NCI-H2107 treated with DMSO at 0.1 percent for 48 hours (cell line): Measurements from ENCODE around the gene TBXA2R.

Experiments
- DNase-seq: peaks from one replicate; lab custom pipeline; 2025; ENCODE audit not compliant: unreplicated experiment; lab: John Stamatoyannopoulos, UW

TBXA2R gene

DNA sequence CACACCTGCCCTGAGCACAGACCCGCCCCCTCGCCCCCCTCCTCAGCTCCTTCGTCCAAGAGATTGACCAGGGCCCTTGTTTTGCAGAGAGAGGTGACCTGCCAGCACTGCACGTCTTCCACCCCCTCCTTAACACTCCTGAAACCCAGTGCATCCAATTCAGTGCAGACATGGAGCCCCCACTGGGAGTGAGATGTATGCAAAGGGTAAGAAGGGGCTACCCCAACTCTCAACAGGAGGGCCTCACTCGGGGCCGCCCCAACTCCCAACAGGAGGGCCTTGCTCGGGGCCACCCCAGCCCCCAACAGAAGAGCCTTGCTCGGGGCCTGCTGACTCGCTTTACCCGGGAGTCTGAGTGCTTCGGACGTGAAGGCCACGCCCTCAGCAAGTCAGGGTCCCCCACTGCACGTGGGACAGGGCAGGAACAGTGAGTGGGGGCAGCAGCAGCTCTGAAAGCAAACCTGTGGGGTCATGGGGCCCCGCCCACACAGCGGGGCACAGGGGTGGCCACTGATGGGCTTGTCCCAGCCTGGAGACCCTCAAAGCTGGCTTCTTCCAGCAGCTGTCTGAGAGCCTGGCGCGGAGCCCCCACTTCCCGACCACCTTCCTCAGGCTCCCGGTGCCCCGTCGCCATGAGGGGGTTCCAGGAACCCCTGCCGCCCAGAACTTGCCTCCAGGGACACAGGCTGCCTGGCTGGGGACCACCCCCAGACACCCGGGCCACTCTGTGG lies 14.3 kb upstream of the TBXA2R start:
- no peak for DNase-seq

- no peak for DNase-seq
Measured at GRCh38 chr19:3620145-3620816, 13.6 kb upstream of the TBXA2R start.

- DNase-seq: no peak
Measured at GRCh38 chr19:3619631-3620012, 12.9 kb upstream of the TBXA2R start.

- DNase-seq: no peak
Measured at GRCh38 chr19:3618811-3619630, 12.3 kb upstream of the TBXA2R start.

GRCh38 chr19:3618144-3618810 lies 11.6 kb upstream of the TBXA2R start:
- no peak for DNase-seq

GRCh38 chr19:3617463-3617862 lies 10.8 kb upstream of the TBXA2R start:
- DNase-seq: no peak

DNA sequence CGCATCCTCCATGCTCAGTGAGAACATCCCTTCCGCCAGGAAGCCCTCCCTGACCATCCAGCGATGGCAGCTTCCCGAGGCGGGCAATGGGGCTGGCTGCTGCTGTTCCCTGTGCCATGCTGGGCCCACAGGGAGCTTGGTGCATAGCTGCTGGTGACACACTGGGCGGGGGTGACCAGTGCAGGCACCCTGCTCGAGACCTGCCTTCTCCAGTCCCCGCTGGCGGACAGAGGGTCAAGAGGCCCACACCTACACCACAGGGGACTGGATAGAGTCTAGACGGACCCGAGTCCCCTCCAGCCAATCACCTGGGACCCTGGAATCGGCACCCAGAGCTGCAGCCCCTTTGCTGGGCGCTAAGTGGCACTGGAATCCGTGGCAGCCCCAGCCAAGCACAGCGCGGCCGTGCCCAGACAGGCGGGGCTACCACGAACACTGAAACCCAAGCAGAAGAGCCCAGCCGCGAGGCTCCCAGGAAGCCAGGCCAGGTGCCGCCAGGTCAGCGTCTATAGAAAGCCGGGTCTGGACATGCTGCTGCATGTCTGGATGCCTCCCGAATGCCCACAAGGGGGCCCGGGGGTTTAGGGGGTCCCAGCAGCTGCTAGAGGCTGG lies 9.0 kb upstream of the TBXA2R start:
- DNase-seq: no peak

DNA sequence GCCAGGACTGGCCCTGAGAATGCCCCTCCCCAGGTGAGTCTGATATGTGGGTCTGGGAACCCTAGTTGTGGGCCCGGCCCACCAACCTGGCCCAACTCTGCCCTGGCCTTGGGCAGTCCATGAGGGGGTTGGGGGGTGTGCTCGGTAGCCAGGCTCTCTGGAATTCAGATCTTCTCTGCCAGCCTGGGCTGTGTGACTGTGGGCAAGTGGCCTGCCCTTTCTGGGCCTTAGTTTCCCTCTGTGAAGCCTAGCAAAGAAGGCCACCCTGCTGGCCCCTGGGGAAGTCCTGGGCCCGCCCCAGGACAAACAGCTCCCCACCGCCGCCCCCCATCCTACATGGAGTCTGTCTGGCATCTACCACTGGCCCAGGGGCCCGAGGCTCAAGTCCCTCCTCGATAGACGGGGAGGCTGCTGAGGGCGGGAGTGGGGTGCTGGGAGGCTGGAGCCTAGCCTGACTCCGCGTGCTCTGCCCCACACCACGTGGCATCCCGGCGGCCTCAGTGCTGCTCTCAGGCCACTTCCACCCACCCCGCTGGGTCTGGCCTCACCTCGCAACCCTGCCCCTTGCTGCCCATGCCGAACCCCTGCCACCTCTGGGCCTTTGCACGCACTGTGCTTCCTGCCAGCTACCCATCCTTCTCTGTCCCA lies 8.3 kb upstream of the TBXA2R start:
- DNase-seq: no peak

DNA sequence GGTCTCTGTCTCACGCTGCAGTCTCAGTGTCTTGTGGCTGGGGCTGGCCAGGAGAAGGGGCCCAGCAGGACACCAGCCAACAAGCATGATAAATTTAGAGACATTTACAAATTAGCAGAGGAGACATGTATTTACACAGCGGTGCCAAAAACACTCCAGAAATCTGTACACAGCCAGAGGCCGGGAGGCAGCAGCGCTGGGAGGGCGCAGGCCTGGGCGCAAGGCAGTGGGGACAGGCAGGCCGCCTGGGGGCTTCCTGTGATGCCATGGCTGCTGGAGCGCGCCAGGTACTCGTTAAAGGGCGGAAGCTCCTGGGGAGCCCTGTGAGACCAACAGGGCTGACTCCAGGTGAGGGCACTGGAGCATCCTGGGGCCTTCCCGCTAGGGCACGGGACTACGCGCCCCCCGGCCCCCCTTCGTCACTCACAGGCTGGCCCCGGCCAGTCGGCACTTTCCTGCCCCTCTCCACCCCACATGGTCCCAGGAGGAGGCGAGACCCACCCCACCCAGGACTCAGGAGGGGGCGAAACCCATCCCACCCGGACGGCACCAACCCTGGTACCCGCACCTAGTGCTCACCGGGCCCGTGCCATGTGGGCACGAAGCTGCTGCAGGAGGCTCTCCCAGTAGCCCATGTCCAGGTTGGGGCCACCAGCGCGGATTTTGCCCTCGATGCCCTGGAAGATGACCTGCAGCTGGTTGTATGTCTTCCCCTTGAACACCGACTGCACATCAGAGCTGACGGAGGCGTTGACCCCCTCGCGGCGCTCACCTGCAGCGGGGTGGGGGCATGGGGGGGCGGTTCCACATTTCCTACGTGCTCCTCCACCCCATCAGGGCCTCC lies 7.4 kb upstream of the TBXA2R start:
- no peak for DNase-seq

DNA sequence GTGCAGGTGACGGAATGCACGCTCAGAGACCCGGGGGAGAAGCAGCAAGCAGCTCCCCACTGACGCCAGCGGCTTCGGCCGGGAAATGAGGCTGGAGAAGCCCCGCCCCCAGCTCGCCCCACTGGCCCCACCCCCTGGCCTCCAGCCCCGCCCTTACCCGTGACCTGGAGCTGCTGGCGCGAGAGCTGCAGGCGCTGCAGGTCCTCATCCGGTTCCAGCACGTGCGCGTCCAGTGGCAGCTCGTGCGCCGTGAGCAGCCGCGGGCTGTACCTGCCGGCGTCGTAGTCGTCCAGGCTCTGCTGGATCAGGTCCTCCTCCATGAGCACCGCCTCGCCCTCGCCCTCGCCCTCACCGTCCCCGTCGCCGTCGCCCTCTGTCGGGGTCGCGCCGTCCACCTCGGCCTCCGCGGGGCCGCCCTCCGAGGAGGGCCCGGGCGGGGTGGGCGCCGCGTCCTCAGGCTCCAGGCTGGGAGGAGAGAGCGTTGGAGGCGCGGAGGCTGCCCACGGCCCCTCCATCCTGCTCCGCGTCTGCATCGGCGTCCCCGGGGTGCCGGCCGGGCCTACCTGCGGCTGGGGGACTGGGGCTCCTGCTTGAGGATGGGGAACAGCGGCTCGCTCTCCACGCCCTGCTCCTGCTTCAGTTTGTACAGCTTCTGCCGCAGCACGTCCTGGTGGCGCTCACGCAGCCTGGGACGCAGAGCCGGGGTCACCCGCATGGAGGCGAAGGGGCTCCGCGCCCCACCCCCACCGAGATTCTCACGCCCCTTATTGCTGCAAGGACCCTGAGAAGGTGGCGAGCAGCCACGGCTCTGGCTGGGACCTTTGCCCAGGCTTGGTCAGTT lies 6.4 kb upstream of the TBXA2R start:
- DNase-seq: no peak

- no peak for DNase-seq
Measured at GRCh38 chr19:3612330-3612729, 5.7 kb upstream of the TBXA2R start.

- DNase-seq: no peak
Measured at GRCh38 chr19:3611841-3612240, 5.2 kb upstream of the TBXA2R start.

GRCh38 chr19:3610745-3611717 lies 4.4 kb upstream of the TBXA2R start:
- no peak for DNase-seq

GRCh38 chr19:3609779-3610719 lies 3.4 kb upstream of the TBXA2R start:
- DNase-seq: no peak

- DNase-seq: no peak
Measured at GRCh38 chr19:3608750-3609322, 2.2 kb upstream of the TBXA2R start.

DNA sequence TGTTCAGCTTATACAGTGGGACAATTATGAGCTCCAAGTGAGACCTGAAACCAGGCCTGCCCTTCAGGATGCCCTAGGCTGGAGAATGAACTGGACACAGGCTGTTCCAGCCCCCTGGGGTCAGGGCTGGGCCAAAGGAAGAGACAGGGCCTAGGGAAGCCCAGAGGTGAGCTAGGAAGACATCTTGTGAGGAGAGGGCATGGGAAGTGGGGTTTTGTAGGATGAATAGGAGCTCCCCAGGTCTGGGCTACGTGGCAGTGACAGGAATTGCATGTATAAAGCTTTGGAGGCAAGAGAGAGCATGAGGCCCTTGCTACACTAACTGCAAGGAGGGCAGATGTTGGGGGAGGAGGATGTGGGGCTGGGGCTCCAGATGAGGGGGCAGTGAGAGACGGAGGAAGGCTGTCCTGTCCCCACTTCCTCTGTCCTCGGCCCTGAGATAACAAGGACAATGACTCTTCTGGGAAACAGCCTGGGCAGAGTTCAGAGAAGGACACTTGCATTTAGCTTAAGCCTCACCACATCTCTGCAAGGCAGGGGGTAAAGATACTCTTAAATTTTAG lies 1.5 kb upstream of the TBXA2R start:
- DNase-seq: no peak
